Measurements from ENCODE around the gene EFCAB10.

The EFCAB10 gene

DNA sequence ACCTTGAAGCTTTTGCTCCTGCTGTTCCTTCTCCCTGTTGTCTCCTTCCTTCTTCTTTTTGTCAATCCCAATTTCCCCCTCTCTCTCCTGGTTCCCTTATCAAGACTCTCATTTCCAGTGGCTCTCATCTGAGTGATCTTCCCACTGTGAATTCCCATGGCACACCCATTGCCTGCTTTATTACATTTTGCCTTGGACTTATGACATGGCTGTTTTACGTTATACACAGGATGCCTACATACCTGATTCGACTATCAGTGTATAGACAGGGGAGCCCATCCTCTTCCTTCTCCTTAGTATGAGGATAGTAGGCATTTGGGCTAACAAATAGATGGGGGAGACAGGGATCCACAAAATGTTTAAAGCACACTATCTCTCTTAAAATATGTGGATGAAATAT lies 39.9 kb upstream of the EFCAB10 start:
- no peak overlapping the region for H3K4me3 ChIP-seq (ENCODE audit: low read depth, low read length)
- no peak for TF ChIP-seq CTCF (IDR thresholded peaks at IDR 0.05; ENCODE audit: low read depth, low read length, missing control alignments)
- DNase-seq (ENCODE audit: low read depth), result no peak

DNA sequence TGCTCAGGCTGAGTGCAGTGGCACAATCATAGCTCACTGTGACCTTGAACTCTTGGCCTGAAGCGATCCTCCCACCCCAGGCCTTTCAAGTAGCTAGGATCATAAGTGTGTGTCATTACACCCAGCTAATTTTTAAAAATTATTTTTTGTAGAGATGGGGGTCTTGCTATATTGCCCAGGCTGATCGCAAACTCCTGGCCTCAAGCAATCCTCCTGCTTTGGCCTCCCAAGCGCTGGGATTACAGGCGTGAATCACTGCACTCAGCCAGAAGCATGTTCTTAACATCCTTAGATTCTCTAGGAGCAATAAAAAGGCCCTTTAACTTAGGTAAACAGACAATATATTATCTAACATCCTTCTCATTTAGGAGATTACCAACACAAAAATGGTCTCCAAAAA lies 38.3 kb upstream of the EFCAB10 start:
- H3K4me3 ChIP-seq (ENCODE audit: low read depth, low read length), result no peak overlapping the region
- DNase-seq (ENCODE audit: low read depth), result no peak
- no peak for TF ChIP-seq CTCF (IDR thresholded peaks at IDR 0.05; ENCODE audit: low read depth, low read length, missing control alignments)

GRCh38 chr7:105618016-105618296 lies 36.7 kb upstream of the EFCAB10 start:
- H3K4me3 ChIP-seq (ENCODE audit: low read depth, low read length), result no peak overlapping the region
- no peak for DNase-seq (ENCODE audit: low read depth)
- TF ChIP-seq CTCF (IDR thresholded peaks at IDR 0.05; ENCODE audit: low read depth, low read length, missing control alignments), result no peak

DNA sequence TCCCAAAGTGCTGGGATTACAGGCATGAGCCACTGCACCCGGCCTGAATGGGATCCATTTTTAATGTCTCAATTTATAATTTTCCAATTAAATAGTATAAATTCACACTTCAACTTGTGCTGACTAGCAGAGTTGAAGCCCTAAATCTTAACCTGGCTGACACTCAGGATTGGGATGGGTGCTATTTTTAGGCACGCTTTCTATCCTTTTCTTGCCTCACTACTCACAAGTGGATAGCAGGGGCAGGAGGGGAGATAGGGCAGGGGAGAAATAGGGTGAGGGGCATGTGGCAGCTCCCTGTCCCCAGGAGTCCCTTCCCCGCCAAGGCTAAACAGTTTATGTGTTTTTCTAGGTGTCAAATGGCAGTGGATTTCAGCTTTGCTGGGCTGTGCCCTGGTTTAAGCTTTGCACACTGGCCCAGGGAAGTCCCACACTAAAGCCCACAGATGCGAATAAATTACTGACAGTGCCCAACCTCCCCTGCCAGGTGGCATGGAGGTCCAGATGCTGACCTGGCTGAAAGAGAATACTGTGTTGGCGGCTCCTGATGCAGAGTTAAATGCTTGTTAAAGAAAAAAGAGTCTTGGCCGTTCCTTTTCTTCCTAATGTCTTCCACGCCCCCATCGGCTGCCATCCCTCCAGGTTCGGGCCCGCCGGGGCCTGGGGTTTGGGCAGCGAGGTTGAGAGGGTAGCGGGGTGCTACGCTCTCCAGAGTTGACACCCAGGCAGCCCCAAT lies 36.2 kb upstream of the EFCAB10 start:
- TF ChIP-seq CTCF (IDR thresholded peaks at IDR 0.05; ENCODE audit: low read depth, low read length, missing control alignments), result no peak
- no peak for DNase-seq (ENCODE audit: low read depth)
- no peak overlapping the region for H3K4me3 ChIP-seq (ENCODE audit: low read depth, low read length)

DNA sequence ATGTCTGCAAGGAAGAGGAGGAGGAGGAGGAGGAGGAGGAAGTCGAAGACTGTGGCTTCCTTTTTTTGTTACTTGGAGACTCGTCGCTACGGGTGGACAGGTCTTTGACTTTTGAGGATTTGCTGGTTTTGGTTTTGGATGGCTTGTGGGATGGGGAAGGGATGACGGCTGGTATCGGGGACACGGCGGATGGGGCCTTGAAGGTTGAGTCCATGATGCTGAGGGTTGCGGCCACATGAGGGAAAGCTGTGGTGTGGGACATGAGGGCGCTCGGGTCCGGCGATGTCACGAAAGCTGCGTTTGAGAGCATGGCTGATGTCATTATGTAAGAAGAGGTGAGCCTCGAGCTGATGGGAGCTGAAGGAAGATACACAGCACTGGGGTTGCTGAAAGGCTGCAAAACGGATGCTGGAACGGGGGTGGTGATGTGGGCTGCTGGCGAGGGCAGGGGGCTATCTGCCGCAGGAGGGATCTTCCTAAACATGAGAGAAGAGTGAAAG lies 33.1 kb upstream of the EFCAB10 start:
- TF ChIP-seq CTCF (IDR thresholded peaks at IDR 0.05; ENCODE audit: low read depth, low read length, missing control alignments), result no peak
- no peak overlapping the region for H3K4me3 ChIP-seq (ENCODE audit: low read depth, low read length)
- no peak for DNase-seq (ENCODE audit: low read depth)

DNA sequence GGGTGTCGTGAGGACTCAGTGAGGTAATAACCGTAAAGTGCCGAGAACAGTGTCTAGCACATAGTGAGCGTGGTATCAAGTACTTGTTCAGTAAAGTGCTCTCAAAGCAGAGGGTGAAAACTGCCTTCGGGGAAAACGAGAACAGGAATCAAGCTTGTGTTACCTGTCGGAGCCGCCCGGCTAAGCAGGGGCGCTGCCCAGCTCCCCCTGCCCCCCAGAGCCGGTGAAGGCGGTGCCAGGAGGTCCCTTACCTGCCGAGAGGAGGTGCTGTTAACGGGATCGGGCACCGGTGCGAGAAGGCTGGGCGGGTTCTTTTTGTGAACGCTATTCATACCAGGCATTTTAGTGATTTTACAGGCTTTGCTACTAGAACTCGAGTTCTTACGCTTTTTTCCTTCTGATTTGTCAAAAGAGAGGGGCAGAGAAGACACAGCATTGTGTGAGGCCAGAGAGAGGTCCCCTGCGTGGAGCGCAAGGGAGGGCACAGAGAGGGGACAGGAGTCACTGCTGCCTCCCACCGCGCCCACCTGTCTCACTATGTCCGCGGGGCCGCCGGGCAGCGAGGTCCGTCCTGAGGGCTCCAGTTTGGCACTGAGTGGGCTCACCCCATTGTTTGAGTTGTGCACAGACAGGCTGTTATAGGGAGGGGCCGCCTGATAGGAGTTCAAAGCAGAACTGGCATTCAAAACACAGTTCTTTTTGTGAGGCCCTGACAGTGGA lies 32.5 kb upstream of the EFCAB10 start:
- DNase-seq (ENCODE audit: low read depth), result no peak
- H3K4me3 ChIP-seq (ENCODE audit: low read depth, low read length), result no peak overlapping the region
- no peak for TF ChIP-seq CTCF (IDR thresholded peaks at IDR 0.05; ENCODE audit: low read depth, low read length, missing control alignments)

GRCh38 chr7:105612806-105613205 lies 31.5 kb upstream of the EFCAB10 start:
- DNase-seq (ENCODE audit: low read depth), result no peak
- TF ChIP-seq CTCF (IDR thresholded peaks at IDR 0.05; ENCODE audit: low read depth, low read length, missing control alignments), result no peak
- H3K4me3 ChIP-seq (ENCODE audit: low read depth, low read length), result no peak overlapping the region

Measured in GM12864 (cell line).